ENCODE measurements around the gene IER3.

IER3 gene

DNA sequence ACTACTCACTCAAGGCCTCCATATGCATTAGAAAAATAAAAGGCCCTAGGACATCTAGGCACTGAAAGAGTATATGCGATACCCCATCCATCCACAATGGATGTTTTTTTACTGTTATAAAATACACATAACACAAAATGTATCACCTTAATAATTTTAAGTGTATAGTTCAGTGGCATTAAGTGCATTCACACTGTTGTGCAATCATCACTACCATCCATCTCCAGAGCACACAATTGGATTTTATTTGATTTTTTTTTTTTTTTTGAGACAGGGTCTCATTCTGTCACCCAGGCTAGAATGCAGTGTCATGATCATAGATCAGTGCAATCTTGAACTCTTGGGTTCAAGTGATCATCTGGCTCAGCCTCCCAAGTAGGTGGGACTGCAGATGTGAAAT is 30.1 kb downstream of the IER3 start:
- no peak for DNase-seq
- intact Hi-C loops (cut with DNase I) = no loop called here

DNA sequence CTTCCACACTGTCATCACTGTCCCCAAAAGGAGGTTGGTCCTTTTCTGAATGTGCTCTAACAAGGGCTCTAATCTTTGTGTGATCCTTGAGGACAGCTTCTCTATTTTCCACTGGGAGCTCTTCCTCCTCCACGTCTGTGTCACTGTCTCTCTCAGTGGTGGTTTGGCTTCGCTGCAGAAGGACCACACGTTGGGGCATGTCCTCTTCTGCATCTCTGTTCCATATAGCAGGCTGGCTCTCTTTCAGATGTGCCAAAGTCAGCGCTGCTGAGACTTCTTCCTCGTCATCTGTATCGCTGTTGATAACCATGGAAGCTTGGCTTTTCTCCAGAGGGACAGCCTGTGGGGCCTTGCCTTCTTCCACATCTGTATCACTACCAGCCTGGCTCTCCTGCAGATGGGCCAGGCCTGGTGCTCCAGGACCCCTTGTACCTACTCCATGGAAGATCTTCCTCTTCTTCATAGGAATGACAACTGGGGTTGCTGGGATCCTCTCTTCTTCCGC is 31.9 kb downstream of the IER3 start:
- DNase-seq = no peak
- intact Hi-C loops (cut with DNase I) = no loop called here

DNA sequence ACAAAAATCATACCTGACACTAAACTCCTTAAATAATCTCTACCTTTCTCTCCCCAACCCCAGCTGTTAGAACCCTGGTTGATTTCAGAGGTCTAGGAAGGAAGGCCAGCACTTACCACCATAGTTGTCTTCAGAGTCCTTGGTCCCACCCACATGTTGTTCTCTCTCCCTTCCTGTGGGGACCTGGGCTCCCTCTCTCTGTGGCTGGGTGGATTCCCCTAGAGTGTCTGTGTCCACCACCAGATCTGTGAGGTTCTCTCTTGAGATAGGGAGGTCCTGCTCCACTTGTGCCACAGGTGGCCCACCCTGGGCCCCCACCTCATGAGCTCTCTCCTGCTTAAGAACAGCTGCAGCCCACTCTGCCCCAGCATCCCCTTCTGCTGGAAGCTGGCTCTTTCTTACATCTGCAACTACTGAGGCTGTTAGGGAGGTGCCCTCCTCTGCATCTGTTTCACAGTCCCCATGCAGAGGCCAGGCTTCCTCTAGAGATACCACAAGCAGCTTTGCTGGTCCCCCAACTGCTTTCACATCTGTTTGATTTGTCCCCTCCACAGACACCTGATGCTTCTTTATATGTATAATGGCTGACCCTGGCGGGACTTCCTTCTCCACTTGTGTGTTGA is 32.5 kb downstream of the IER3 start:
- intact Hi-C loops (cut with DNase I) = no loop called here
- no peak for DNase-seq

DNA sequence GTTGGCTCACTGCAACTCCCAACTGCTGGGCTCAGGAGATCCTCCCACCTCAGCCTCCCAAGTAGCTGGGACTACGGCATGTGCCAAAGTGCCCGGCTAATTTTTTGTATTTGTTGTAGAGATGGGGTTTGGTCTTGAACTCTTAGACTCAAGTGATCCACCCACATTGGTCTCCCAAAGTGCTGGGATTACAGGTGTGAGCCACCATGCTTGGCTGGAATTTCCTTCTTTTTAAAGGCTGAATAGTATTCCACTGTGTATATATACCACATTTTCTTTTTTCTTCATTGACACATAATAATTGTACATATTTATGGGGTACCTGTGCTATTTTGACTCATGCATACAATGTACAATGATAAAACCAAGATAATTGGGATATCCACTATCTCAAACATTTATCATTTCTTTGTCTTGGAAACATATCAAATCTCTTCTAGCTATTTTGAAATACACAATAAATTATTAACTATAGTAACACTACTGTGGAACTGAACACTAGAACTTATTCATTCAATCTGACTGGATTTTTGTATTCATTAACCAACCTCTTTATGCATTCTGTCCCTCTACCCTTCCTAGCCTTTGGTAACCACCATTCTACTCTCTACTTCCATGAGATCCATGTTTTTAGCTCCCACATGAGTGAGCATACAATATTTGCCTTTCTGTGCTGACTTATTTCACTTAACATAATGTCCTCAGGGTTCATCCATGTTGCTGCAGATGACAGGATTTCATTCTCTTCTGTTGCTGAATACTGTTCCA is 35.1 kb downstream of the IER3 start:
- intact Hi-C loops (cut with DNase I) = no loop called here
- DNase-seq = no peak

DNA sequence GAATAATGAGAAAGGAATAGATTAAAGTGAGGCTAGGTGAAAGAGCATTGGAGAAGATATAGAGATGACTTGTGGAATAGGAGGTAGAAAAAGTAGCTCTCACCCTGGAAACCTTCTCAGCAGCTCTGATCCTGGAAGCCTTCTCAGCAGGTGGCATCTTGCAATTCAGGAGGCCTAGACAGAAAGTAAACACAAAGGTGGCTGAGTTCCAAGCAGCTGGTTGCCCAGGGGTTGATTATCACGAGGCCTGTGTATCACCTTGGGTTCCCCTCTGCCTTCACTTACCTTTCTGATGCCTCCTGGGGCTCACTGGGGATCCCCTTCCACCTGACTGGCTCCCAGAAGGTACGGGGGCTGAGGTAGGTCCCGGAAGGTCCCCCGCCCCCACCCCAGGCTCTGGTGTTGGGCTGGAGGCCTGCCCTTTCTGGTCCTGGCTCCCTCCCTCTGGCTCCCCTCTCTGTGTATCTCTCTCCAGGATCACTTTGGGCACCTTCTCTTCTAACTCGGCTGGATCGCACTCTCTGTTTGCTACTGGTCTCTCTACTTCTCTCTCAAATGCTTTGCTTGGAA is 37.0 kb downstream of the IER3 start:
- no peak for DNase-seq
- intact Hi-C loops (cut with DNase I) = no loop called here

DNA sequence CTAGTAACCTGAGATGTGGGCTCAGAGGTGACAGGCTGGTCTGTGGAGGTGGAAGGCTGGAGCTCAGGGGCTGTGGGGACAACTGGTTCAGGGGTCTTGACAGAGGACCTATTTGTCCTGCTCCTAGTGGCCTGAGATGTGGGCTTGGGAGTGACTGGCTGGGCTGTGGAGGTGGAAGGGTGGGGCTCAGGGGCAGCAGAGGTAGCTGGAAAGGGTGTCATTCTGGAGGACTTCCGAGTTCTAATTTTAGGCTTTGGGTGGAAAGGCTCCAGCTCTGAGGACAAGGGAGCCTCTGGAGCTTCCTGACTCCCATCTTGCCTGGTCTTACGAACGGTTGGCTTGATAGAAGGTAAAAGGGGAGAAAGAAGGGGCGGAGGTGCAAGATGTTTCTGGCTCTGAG is 38.7 kb downstream of the IER3 start:
- no peak for DNase-seq
- intact Hi-C loops (cut with DNase I) = no loop called here

DNA sequence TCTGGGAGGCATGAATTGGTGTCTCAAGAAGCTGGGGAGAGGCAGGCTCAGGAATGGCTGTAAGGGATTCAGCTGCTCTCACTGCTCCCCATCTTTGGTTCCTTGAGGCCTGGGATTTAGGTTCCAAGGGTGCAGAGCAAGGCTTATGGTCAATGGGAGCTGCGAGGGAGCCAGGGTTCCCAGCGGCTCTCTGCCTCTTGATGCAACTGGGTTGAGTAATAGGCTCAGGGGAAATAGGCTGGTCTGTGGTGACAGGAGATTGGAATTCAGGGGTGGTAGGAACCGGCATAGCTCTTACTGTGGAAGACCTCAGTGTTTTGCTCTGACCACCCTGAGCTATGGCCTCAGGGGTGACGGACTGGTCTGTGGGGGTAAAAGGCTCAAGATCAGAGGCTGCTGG is 40.5 kb downstream of the IER3 start:
- DNase-seq = no peak
- intact Hi-C loops (cut with DNase I) = no loop called here

DNA sequence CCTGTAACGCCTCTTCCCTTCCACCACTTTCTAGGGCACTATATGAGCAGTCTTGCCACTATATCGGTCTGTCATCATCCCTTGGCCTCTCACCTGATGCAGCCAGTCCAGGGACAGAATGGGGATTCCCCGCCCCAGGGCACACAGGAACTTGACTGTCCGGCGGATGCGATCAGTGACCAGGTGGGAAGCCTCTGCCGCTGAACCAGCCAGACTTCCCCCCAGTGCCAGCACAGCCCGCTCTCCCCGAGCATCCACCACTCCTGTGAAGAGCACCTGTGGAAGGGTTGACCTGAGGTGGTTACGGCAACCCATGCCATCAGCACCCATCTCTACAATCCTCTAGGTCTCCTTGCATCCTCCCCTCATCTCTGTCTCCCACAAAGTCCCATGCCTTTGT is 41.3 kb downstream of the IER3 start:
- DNase-seq = peak in 2 of 10 donors; percentile 57 to 64
- intact Hi-C loops (cut with DNase I) = no loop called here

DNA sequence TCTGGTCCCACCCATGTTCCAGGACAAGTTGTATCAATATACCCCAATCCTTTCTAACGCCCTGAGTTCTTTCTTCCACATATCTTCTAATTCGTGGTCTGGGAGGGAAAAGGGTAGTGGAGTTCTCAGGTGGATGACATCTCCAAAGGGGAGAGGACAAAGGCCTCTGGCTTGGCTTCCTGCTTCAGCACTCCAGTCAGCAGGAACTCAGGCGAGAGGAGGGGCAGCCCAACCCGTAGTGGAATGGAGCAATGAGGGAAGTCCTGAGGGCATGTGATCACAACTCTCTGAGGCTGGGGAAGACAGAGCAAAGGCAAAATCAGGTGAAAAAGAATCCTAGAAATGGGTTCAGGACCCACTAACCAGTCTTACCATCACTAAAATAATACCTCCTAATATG is 44.0 kb downstream of the IER3 start:
- no peak for DNase-seq
- intact Hi-C loops (cut with DNase I) = no loop called here

DNA sequence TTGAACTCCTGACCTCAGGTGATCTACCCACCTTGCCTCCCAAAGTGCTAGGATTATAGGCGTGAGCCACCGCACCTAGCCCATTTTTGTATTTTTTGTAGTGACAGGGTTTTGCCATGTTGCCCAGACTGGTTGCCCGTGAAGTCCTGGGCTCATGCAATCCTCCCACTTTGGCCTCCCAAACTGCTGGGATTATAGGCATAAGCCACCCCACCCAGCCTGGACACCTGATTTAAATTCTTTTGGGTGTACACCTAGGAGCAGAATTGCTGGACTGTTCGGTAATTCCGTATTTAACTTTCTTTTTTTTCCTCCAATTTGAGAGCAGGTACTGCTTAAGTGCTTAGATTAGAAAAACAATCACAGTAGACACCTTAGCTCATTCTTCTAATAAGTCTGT is 47.9 kb downstream of the IER3 start:
- DNase-seq = no peak
- intact Hi-C loops (cut with DNase I) = no loop called here
